HCT116 (cell line): ENCODE data around the gene CD2. TPM values are rescaled to one million over a fixed set of nuclear protein-coding genes. Genes with fewer than 3 reads are reported as not detected.
A peak's percentile ranks its signal among the peaks of the same experiment; 100 is the strongest.

Experiments used
- ATAC-seq: fragments of 200-7000 bp; cut with Tn5 transposase; 2 replicates; pipeline ENCODE4 v1.9.1; 2020; ENCODE audit warnings: mild to moderate bottlenecking, moderate library complexity
- BruUV-seq: library from RNA; stranded (reverse); fragments of 400-500 nt; replicated peaks from 2 replicates; lab custom pipeline; 2021; lab: Mats Ljungman, UMichigan
- CTCF ChIA-PET: fragments of 300-600 bp; sonication (Branson Sonifier 250); formaldehyde crosslinking; loops from one replicate; lab custom pipeline; 2021; ENCODE audit warnings: antibody characterized with exemption; lab: Charles Lee
- POLR2A ChIA-PET: fragments of 300-600, 350-600 bp; sonication (Branson Sonifier 250); formaldehyde crosslinking; loops from one replicate; lab custom pipeline; 2021; ENCODE audit warnings: antibody characterized with exemption; lab: Charles Lee
- RAD21 ChIA-PET, 2 experiments: fragments of 300-600 bp; sonication (Branson Sonifier 250); formaldehyde crosslinking; loops; one replicate each; lab custom pipeline; 2023; ENCODE audit warnings: low total read pairs in 2 of 2; ENCODE audit not compliant: uncharacterized antibody in 2 of 2, unreplicated experiment in 2 of 2, low non-redundant PET in 1 of 2; lab: Charles Lee
- DNase-seq: peaks from one replicate; pipeline ENCODE4 v3.0.0-alpha.2; 2010; ENCODE audit warnings: low read depth, low spot score
- H2AFZ ChIP-seq: fragments of 200-600 bp; shearing (Covaris generic), sonication (generic); 2 replicates; pipeline ENCODE4 v1.6.1; 2017; ENCODE audit warnings: low read depth, mixed run types, mixed read lengths, antibody characterized with exemption, low read length; ENCODE audit not compliant: poor library complexity, severe bottlenecking
- H3K27ac ChIP-seq: 2 replicates; pipeline ENCODE4 v1.5.1; 2012; ENCODE audit warnings: low read depth, low read length
- H3K27me3 ChIP-seq: fragments of 200-600 bp; sonication (generic); 2 replicates; pipeline ENCODE4 v1.6.1; 2016; ENCODE audit warnings: mixed run types, low read length, mixed read lengths; ENCODE audit not compliant: insufficient read depth
- H3K36me3 ChIP-seq, 2 experiments: fragments of 200-500 bp in 1 of 2; fragments of 200-600 bp in 1 of 2; sonication (Bioruptor generic) in 1 of 2; sonication (generic) in 1 of 2; 2 replicates each; pipeline versions ENCODE4 v1.5.1 to v1.6.1; 2014 to 2016; ENCODE audit warnings: low read length in 2 of 2, inconsistent platforms in 1 of 2, mixed read lengths in 1 of 2, mixed run types in 1 of 2; ENCODE audit not compliant: insufficient read depth in 2 of 2, control insufficient read depth in 1 of 2
- H3K4me1 ChIP-seq, 2 experiments: fragments of 200-600 bp in 1 of 2; sonication (generic) in 1 of 2; 2 replicates each; pipeline versions ENCODE4 v1.5.1 to v1.6.1; 2012 to 2017; ENCODE audit warnings: low read length in 2 of 2, inconsistent platforms in 1 of 2, mild to moderate bottlenecking in 1 of 2, mixed read lengths in 1 of 2, mixed run types in 1 of 2, moderate library complexity in 1 of 2; ENCODE audit not compliant: insufficient read depth in 2 of 2, control insufficient read depth in 1 of 2
- H3K4me2 ChIP-seq: fragments of 200-600 bp; sonication (generic); 2 replicates; pipeline ENCODE4 v1.6.1; 2017; ENCODE audit warnings: mixed run types, low read length, mixed read lengths
- H3K4me3 ChIP-seq, 2 experiments: fragments of 200-600 bp in 1 of 2; sonication (generic) in 1 of 2; replicated peaks in 1 of 2; 2 replicates each; pipeline ENCODE4 v1.5.1; 2011 to 2016; ENCODE audit warnings: low read length in 2 of 2, control low read depth in 1 of 2, low read depth in 1 of 2, mild to moderate bottlenecking in 1 of 2, mixed read lengths in 1 of 2, mixed run types in 1 of 2
- H3K79me2 ChIP-seq: fragments of 200-600 bp; sonication (generic); 2 replicates; pipeline ENCODE4 v1.6.1; 2017; ENCODE audit warnings: mild to moderate bottlenecking, mixed run types, low read length, moderate library complexity, mixed read lengths; ENCODE audit not compliant: insufficient read depth
- H3K9ac ChIP-seq: fragments of 200-600 bp; sonication (generic); 2 replicates; pipeline ENCODE4 v1.6.1; 2016; ENCODE audit warnings: low read length, mixed read lengths
- H3K9me2 ChIP-seq: fragments of 200-600 bp; sonication (generic), shearing (Covaris generic); 2 replicates; pipeline ENCODE4 v1.6.1; 2017; ENCODE audit warnings: mixed run types, mild to moderate bottlenecking, moderate library complexity; ENCODE audit not compliant: insufficient read depth
- H3K9me3 ChIP-seq, 2 experiments: fragments of 200-500 bp in 1 of 2; fragments of 200-600 bp in 1 of 2; sonication (Bioruptor generic) in 1 of 2; sonication (generic) in 1 of 2; 2 replicates each; pipeline ENCODE4 v1.6.1; 2014 to 2017; ENCODE audit warnings: low read length in 2 of 2, mixed read lengths in 2 of 2, inconsistent platforms in 1 of 2, low read depth in 1 of 2, mild to moderate bottlenecking in 1 of 2, mixed run types in 1 of 2, moderate library complexity in 1 of 2; ENCODE audit not compliant: control insufficient read depth in 1 of 2, insufficient read depth in 1 of 2
- H4K20me1 ChIP-seq: fragments of 200-600 bp; sonication (generic), shearing (Covaris generic); 2 replicates; pipeline ENCODE4 v1.6.1; 2017; ENCODE audit warnings: mixed run types, mild to moderate bottlenecking, moderate library complexity; ENCODE audit not compliant: insufficient read depth
- CEBPB ChIP-seq: IDR thresholded peaks from 2 replicates; pipeline ENCODE4 v1.6.1; 2012; ENCODE audit warnings: low read depth
- CTCF ChIP-seq, 3 experiments: fragments of 200-600 bp in 1 of 3; sonication (generic) in 1 of 3; IDR thresholded peaks in 2 of 3; conservative IDR thresholded peaks in 1 of 3; 2 replicates each; pipeline ENCODE4 v1.5.1; 2012 to 2017; ENCODE audit warnings: low read depth in 2 of 3, low read length in 2 of 3, antibody characterized with exemption in 1 of 3, borderline replicate concordance in 1 of 3, control low read depth in 1 of 3, mild to moderate bottlenecking in 1 of 3, mixed read lengths in 1 of 3, mixed run types in 1 of 3, moderate library complexity in 1 of 3; ENCODE audit not compliant: insufficient read depth in 1 of 3
- EGR1 ChIP-seq: IDR thresholded peaks from 2 replicates; pipeline ENCODE4 v1.6.1; 2012; ENCODE audit warnings: low read depth
- ELF1 ChIP-seq: IDR thresholded peaks from 2 replicates; pipeline ENCODE4 v1.6.1; 2012; ENCODE audit warnings: low read depth, borderline replicate concordance
- EZH2phosphoT487 ChIP-seq: fragments of 200-600 bp; IDR thresholded peaks from 2 replicates; pipeline ENCODE4 v1.6.1; 2018; ENCODE audit warnings: antibody characterized with exemption, borderline replicate concordance
- FOSL1 ChIP-seq: IDR thresholded peaks from 2 replicates; pipeline ENCODE4 v1.6.1; 2012; ENCODE audit warnings: low read depth
- JUND ChIP-seq: IDR thresholded peaks from 2 replicates; pipeline ENCODE4 v1.6.1; 2012
- POLR2A ChIP-seq: IDR thresholded peaks from 2 replicates; pipeline ENCODE4 v1.7.0; 2011; ENCODE audit warnings: borderline replicate concordance; ENCODE audit not compliant: insufficient read depth, insufficient read length; ENCODE audit errors: extremely low read depth
- POLR2AphosphoS5 ChIP-seq: IDR thresholded peaks from 2 replicates; pipeline ENCODE4 v1.6.1; 2011; ENCODE audit warnings: mild to moderate bottlenecking, low read depth, low read length, moderate library complexity
- RAD21 ChIP-seq: IDR thresholded peaks from 2 replicates; pipeline ENCODE4 v1.6.1; 2012; ENCODE audit warnings: low read depth, mild to moderate bottlenecking
- SRF ChIP-seq: IDR thresholded peaks from 2 replicates; pipeline ENCODE4 v1.6.1; 2012; ENCODE audit warnings: low read depth
- TCF7L2 ChIP-seq: IDR thresholded peaks from 2 replicates; pipeline ENCODE4 v1.7.0; 2011; ENCODE audit warnings: borderline replicate concordance, inconsistent platforms; ENCODE audit not compliant: insufficient read depth, insufficient read length; ENCODE audit errors: extremely low read depth
- ZFX ChIP-seq: fragments of 450-650 bp; IDR thresholded peaks from 2 replicates; pipeline ENCODE4 v1.6.1; 2017
- intact Hi-C: fragments of 100-400 bp; cut with micrococcal nuclease; formaldehyde crosslinking; loops from 2 replicates; pipeline ENCODE4 v1.10.0; 2022
- total RNA-seq: library from RNA; stranded (reverse); gene quantifications from one replicate; pipeline ENCODE4 v1.2.1, GENCODE V29; 2021; ENCODE audit not compliant: unreplicated experiment
- TF ChIP-seq, protein P1 (sequence below): IDR thresholded peaks from 2 replicates; pipeline ENCODE4 v1.6.1; 2012

CD2 gene
- total RNA-seq, 1 experiment from 2014 or later, result 0.57 TPM

DNA sequence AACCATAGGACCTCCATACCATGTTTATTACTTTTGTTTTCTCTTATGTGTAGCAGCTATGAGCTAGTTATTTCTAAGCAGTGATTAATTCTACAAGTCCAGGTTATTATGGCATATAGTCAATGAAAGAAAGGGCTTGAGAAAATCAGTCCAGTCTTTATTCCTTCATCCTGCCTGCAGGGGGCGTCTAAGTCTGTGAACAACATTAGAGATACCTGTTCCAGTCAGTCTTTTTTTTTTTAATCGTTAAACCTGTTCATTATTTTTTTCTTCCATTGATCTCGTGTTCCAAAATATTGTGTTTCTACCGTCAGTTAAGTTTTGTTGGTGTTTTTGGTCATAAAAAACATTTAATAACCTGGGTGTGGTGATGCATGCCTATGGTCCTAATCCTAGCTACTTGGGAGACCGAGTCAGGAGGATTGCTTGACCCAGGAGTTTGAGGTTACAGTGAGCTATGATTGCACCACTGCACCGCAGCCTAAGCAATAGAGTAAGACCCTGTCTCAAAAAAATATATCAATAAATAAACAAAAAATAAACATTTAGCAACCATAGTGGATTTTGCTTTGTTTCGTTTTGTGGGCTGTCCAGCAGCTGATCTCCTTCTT lies 29.4 kb upstream of the CD2 start:
- H3K9me3 ChIP-seq, result no peaks in the 10 kb centered on the region
- H3K27ac ChIP-seq, result no peak overlapping the region
- intact Hi-C loops, result loop anchor here (5.0 to 10.0 kb wide), 2 partner anchors 150 to 332 kb away; partner anchors contain the start of gene CD58
- H3K36me3 ChIP-seq, result no peaks in the 10 kb centered on the region
- no peak overlapping the region for H3K4me2 ChIP-seq
- TF ChIP-seq, protein P1, sequence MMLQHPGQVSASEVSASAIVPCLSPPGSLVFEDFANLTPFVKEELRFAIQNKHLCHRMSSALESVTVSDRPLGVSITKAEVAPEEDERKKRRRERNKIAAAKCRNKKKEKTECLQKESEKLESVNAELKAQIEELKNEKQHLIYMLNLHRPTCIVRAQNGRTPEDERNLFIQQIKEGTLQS, result no peak
- TF ChIP-seq CEBPB, result no peak
- peak; percentile 50 to 89 (median 68); a peak in 5 of 6 replicates for TF ChIP-seq CTCF (IDR thresholded peaks at IDR 0.05 in 2 of 3, conservative IDR thresholded peaks at IDR 0.05 in 1 of 3; ENCODE audit: borderline replicate concordance in 1 of 3, insufficient read depth in 1 of 3, low read depth in 2 of 3, low read length in 2 of 3)
- no peak for TF ChIP-seq TCF7L2
- peak; percentile 63 for TF ChIP-seq RAD21
- RAD21 ChIA-PET, result no interaction called here
- ATAC-seq (peak; percentile 83), DNase-seq (peak; percentile 38)
- H3K4me3 ChIP-seq, result no peak overlapping the region
- no peaks in the 10 kb centered on the region for H3K79me2 ChIP-seq
- CTCF ChIA-PET, result interaction anchor here (0.6 to 5.1 kb wide), 5 partner anchors 9 to 322 kb away, joined by 3 to 28 read pairs (median 4); no protein-coding TSS in a partner anchor
- peak overlapping the region; percentile 14 for H2AFZ ChIP-seq
- 0 out of 2 replicates have a peak, but pooled peaks cover 3% of the 10 kb centered on the region for H3K27me3 ChIP-seq
- no peak overlapping the region for H3K9ac ChIP-seq
- H3K4me1 ChIP-seq, result no peaks in the 10 kb centered on the region
- no peaks in the 10 kb centered on the region for H4K20me1 ChIP-seq
- no TSS peak for BruUV-seq
- POLR2A ChIA-PET, result no interaction called here
- no peaks in the 10 kb centered on the region for H3K9me2 ChIP-seq

DNA sequence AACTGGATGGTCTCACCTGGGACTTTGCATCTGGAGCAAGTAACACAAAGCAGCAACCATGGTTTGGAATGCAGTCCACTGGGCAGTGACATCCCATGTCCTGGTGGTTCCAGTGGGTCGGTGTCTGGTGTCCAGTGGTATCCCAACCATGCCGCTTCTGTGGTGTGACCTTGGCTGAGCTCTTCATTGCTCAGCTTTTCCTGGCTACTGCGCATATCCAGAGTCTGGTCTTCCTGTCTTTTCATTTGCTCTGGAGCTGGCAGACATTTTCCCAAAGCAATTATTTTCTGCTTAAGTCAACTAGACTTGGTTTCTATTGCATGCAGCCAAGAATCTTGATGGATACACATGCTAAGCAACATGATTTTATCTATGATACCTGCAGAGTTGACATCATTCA lies 28.4 kb upstream of the CD2 start:
- intact Hi-C loops, result loop anchor here (10.0 kb wide), 1 partner anchor 151 kb away; the partner anchor contains the start of gene CD58
- no peaks in the 10 kb centered on the region for H3K9me2 ChIP-seq
- CTCF ChIA-PET, result interaction anchor here (1.2 to 5.1 kb wide), 2 partner anchors 13 kb away, joined by 3 to 28 read pairs; no protein-coding TSS in a partner anchor
- TF ChIP-seq JUND, result no peak
- no peak for TF ChIP-seq EGR1
- no peak for TF ChIP-seq CTCF (IDR thresholded peaks at IDR 0.05 in 2 of 3, conservative IDR thresholded peaks at IDR 0.05 in 1 of 3; ENCODE audit: borderline replicate concordance in 1 of 3, insufficient read depth in 1 of 3, low read depth in 2 of 3, low read length in 2 of 3)
- TF ChIP-seq FOSL1, result no peak
- no peak for TF ChIP-seq RAD21
- TF ChIP-seq POLR2AphosphoS5, result no peak
- no peak for TF ChIP-seq ZFX
- TF ChIP-seq POLR2A, result no peak
- TF ChIP-seq EZH2phosphoT487, result no peak
- TF ChIP-seq, protein P1, result no peak
- no peak for TF ChIP-seq SRF
- TF ChIP-seq ELF1, result no peak

More for the DNA sequence above, 28.4 kb upstream of the CD2 start:
- Histone ChIP-seq H3K27me3 (0 out of 2 replicates have a peak, but pooled peaks cover 3% of the 10 kb centered on the region), H3K4me1 (no peaks in the 10 kb centered on the region), H3K9ac (no peak overlapping the region), H3K4me2 (no peak overlapping the region), H4K20me1 (no peaks in the 10 kb centered on the region), H2AFZ (no peak overlapping the region), H3K9me3 (no peaks in the 10 kb centered on the region), H3K27ac (no peak overlapping the region), H3K36me3 (no peaks in the 10 kb centered on the region), H3K4me3 (no peak overlapping the region), H3K79me2 (no peaks in the 10 kb centered on the region)
- no TSS peak for BruUV-seq
- ChIA-PET POLR2A (no interaction called here), RAD21 (no interaction called here)
- ATAC-seq, result no peak
- no peak for DNase-seq
